Measurements from ENCODE around the gene CDCA5. TPM values are rescaled to one million over a fixed set of nuclear protein-coding genes. Genes with fewer than 3 reads are reported as not detected.
A peak's percentile ranks its signal among the peaks of the same experiment; 100 is the strongest.

CDCA5 gene
- polyA plus RNA-seq, 1 donor: 11.3 TPM

GRCh38 chr11:65112546-65113360 is 28.9 kb upstream of the CDCA5 start:
- no CpG with 5 or more reads among the region's 57 CpGs for WGBS (ENCODE audit: insufficient coverage, low lambda C conversion rate)
- Histone ChIP-seq H3K36me3 (ENCODE audit: control insufficient read depth, insufficient read depth, low read length) (peaks cover 34% of the 10 kb centered on the region), H3K27ac (ENCODE audit: low read length) (peak overlapping the region; percentile 84), H3K9me3 (ENCODE audit: control insufficient read depth, low read depth, low read length) (peaks cover 5% of the 10 kb centered on the region), H3K27me3 (ENCODE audit: control insufficient read depth, insufficient read depth, low read length) (peaks cover 2% of the 10 kb centered on the region), H3K4me1 (ENCODE audit: control insufficient read depth, insufficient read depth, low read length) (peaks cover 35% of the 10 kb centered on the region), H3K4me3 (ENCODE audit: low read length) (peak overlapping the region; percentile 76)
- peak; percentile 57 to 77 for DNase-seq

GRCh38 chr11:65111744-65112545 is 28.1 kb upstream of the CDCA5 start, which contains the start of gene TM7SF2:
Gene TM7SF2 (plus strand): TSS chr11:65111872. CDS start chr11:65112016, 144 bp downstream.
- peaks cover 35% of the 10 kb centered on the region for H3K4me1 ChIP-seq (ENCODE audit: control insufficient read depth, insufficient read depth, low read length)

GRCh38 chr11:65111159-65111743 is 27.4 kb upstream of the CDCA5 start:
- Histone ChIP-seq H3K4me1 (ENCODE audit: control insufficient read depth, insufficient read depth, low read length) (peaks cover 30% of the 10 kb centered on the region), H3K27me3 (ENCODE audit: control insufficient read depth, insufficient read depth, low read length) (peaks cover 2% of the 10 kb centered on the region), H3K9me3 (ENCODE audit: control insufficient read depth, low read depth, low read length) (peaks cover 8% of the 10 kb centered on the region), H3K27ac (ENCODE audit: low read length) (peak overlapping the region; percentile 53), H3K36me3 (ENCODE audit: control insufficient read depth, insufficient read depth, low read length) (peaks cover 42% of the 10 kb centered on the region), H3K4me3 (ENCODE audit: low read length) (no peak overlapping the region)
- 100% methylated on average over 2 of the region's 31 CpGs for WGBS (ENCODE audit: insufficient coverage, low lambda C conversion rate)
- no peak for DNase-seq

More at GRCh38 chr11:65111744-65112545, 28.1 kb upstream of the CDCA5 start, which contains the start of gene TM7SF2:
- Histone ChIP-seq H3K27me3 (ENCODE audit: control insufficient read depth, insufficient read depth, low read length) (peaks cover 2% of the 10 kb centered on the region), H3K4me3 (ENCODE audit: low read length) (peak within 1 kb of the TSS; percentile 76), H3K27ac (ENCODE audit: low read length) (peak within 1 kb of the TSS; percentile 84), H3K36me3 (ENCODE audit: control insufficient read depth, insufficient read depth, low read length) (peaks cover 40% of the 10 kb centered on the region), H3K9me3 (ENCODE audit: control insufficient read depth, low read depth, low read length) (peaks cover 8% of the 10 kb centered on the region)
- 0% methylated on average over 1 of the region's 64 CpGs for WGBS (ENCODE audit: insufficient coverage, low lambda C conversion rate)
- peak; percentile 94 to 96 for DNase-seq

- Histone ChIP-seq H3K27me3 (ENCODE audit: control insufficient read depth, insufficient read depth, low read length) (peaks cover 2% of the 10 kb centered on the region), H3K27ac (ENCODE audit: low read length) (peak overlapping the region; percentile 53), H3K4me1 (ENCODE audit: control insufficient read depth, insufficient read depth, low read length) (peaks cover 26% of the 10 kb centered on the region), H3K4me3 (ENCODE audit: low read length) (no peak overlapping the region), H3K36me3 (ENCODE audit: control insufficient read depth, insufficient read depth, low read length) (peaks cover 41% of the 10 kb centered on the region), H3K9me3 (ENCODE audit: control insufficient read depth, low read depth, low read length) (peaks cover 8% of the 10 kb centered on the region)
- DNase-seq: peak; percentile 79 to 82
- no CpG with 5 or more reads among the region's 18 CpGs for WGBS (ENCODE audit: insufficient coverage, low lambda C conversion rate)
Observed at GRCh38 chr11:65110354-65110861, 26.6 kb upstream of the CDCA5 start.

- H3K9me3 ChIP-seq (ENCODE audit: control insufficient read depth, low read depth, low read length): peaks cover 8% of the 10 kb centered on the region
- no peak for DNase-seq
- H3K4me1 ChIP-seq (ENCODE audit: control insufficient read depth, insufficient read depth, low read length): peaks cover 26% of the 10 kb centered on the region
- H3K36me3 ChIP-seq (ENCODE audit: control insufficient read depth, insufficient read depth, low read length): peaks cover 43% of the 10 kb centered on the region
- no CpG with 5 or more reads among the region's 36 CpGs for WGBS (ENCODE audit: insufficient coverage, low lambda C conversion rate)
- H3K27me3 ChIP-seq (ENCODE audit: control insufficient read depth, insufficient read depth, low read length): peaks cover 2% of the 10 kb centered on the region
- no peak overlapping the region for H3K4me3 ChIP-seq (ENCODE audit: low read length)
- H3K27ac ChIP-seq (ENCODE audit: low read length): no peak overlapping the region
Observed at GRCh38 chr11:65109231-65110198, 25.7 kb upstream of the CDCA5 start.

- Histone ChIP-seq H3K9me3 (ENCODE audit: control insufficient read depth, low read depth, low read length) (peaks cover 8% of the 10 kb centered on the region), H3K36me3 (ENCODE audit: control insufficient read depth, insufficient read depth, low read length) (peaks cover 43% of the 10 kb centered on the region), H3K4me3 (ENCODE audit: low read length) (no peak overlapping the region), H3K27ac (ENCODE audit: low read length) (no peak overlapping the region), H3K4me1 (ENCODE audit: control insufficient read depth, insufficient read depth, low read length) (peaks cover 22% of the 10 kb centered on the region), H3K27me3 (ENCODE audit: control insufficient read depth, insufficient read depth, low read length) (peaks cover 2% of the 10 kb centered on the region)
- WGBS (ENCODE audit: insufficient coverage, low lambda C conversion rate): no CpG with 5 or more reads among the region's 38 CpGs
- no peak for DNase-seq
Observed at GRCh38 chr11:65108469-65109123, 24.8 kb upstream of the CDCA5 start.

GRCh38 chr11:65107751-65108468 is 24.1 kb upstream of the CDCA5 start:
- Histone ChIP-seq H3K4me1 (ENCODE audit: control insufficient read depth, insufficient read depth, low read length) (peaks cover 15% of the 10 kb centered on the region), H3K9me3 (ENCODE audit: control insufficient read depth, low read depth, low read length) (peaks cover 8% of the 10 kb centered on the region), H3K36me3 (ENCODE audit: control insufficient read depth, insufficient read depth, low read length) (peaks cover 43% of the 10 kb centered on the region), H3K27ac (ENCODE audit: low read length) (no peak overlapping the region), H3K27me3 (ENCODE audit: control insufficient read depth, insufficient read depth, low read length) (peaks cover 2% of the 10 kb centered on the region), H3K4me3 (ENCODE audit: low read length) (no peak overlapping the region)
- no CpG with 5 or more reads among the region's 52 CpGs for WGBS (ENCODE audit: insufficient coverage, low lambda C conversion rate)
- DNase-seq: no peak

- WGBS (ENCODE audit: insufficient coverage, low lambda C conversion rate): no CpG with 5 or more reads among the region's 15 CpGs
- peaks cover 49% of the 10 kb centered on the region for H3K36me3 ChIP-seq (ENCODE audit: control insufficient read depth, insufficient read depth, low read length)
- H3K27me3 ChIP-seq (ENCODE audit: control insufficient read depth, insufficient read depth, low read length): no peaks in the 10 kb centered on the region
- H3K4me1 ChIP-seq (ENCODE audit: control insufficient read depth, insufficient read depth, low read length): peaks cover 12% of the 10 kb centered on the region
- H3K9me3 ChIP-seq (ENCODE audit: control insufficient read depth, low read depth, low read length): peaks cover 8% of the 10 kb centered on the region
- no peak for DNase-seq
- no peak overlapping the region for H3K4me3 ChIP-seq (ENCODE audit: low read length)
- no peak overlapping the region for H3K27ac ChIP-seq (ENCODE audit: low read length)
Observed at GRCh38 chr11:65107078-65107477, 23.2 kb upstream of the CDCA5 start.
